ENCODE results near the gene APAF1. TPM values are rescaled to one million over a fixed set of nuclear protein-coding genes. Genes with fewer than 3 reads are reported as not detected.
A peak's percentile ranks its signal among the peaks of the same experiment; 100 is the strongest.

APAF1 gene
- total and polyA plus RNA-seq, 9 of the 15 experiments (the other 6 are each of a cell fraction or from before 2014, with no cell fraction given): 5.1 to 15.7 (median 9.9) TPM

DNA sequence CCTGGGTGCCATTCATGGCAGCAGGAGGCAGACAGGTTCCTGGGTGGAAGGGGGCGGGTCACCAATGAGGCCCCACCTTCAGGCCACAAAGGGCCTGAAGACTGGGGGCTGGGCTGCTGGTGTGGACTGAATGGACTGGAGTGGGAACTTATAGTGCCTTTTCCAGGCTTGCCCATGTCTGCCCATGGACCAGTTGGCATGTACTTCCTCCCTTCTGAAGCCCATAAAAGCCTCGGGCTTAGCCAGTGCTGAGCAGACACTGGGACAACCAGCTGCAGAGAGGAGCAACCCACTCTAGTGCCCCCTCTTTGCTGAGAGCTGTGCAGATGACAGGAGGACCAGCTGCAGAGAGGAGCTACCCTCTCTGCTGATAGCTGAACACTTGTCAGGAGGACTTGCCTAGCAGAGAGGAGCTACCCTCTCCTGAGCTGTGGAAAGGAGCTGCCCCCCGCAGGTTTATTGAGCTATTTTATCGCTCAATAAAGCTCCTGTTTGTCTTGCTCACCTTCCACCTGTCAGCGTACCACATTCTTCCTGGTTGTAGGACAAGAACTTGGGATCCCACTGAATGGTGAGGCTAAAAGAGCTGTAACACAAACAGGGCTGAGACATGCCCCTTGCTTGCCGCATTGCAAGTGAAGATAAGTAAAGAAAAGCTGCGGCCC is 34.0 kb downstream of the APAF1 start:
- no peak for FAIRE-seq
- no peak for TF ChIP-seq ZNF551 (CRISPR knock-in tag; IDR thresholded peaks at IDR 0.05)
- no peak for TF ChIP-seq PHF21A (IDR thresholded peaks at IDR 0.05; ENCODE audit: borderline replicate concordance, low read depth)
- TF ChIP-seq SAP30 (IDR thresholded peaks at IDR 0.05; ENCODE audit: borderline replicate concordance, insufficient read depth, low read depth, low read length, poor library complexity, severe bottlenecking): no peak
- in situ Hi-C loops (cut with MboI): no loop called here
- POLR2A ChIA-PET: interaction anchor here (1.1 kb wide), 1 partner anchor 43 kb away, joined by 3 read pairs; no protein-coding TSS in a partner anchor
- H3K9ac ChIP-seq (ENCODE audit: insufficient read depth in 1 of 2, low read depth in 2 of 2, low read length in 2 of 2): no peak overlapping the region
- no peak overlapping the region for H3K4me3 ChIP-seq
- no TSS peak for BruUV-seq (replicated peaks)
- H3K9me3 ChIP-seq (replicated peaks; ENCODE audit: control insufficient read depth, insufficient read depth, low read depth, low read length): no peaks in the 10 kb centered on the region
- no peaks in the 10 kb centered on the region for H3K79me2 ChIP-seq (ENCODE audit: control insufficient read depth, insufficient read depth, low read length)
- H4K20me1 ChIP-seq (replicated peaks; ENCODE audit: control insufficient read depth, insufficient read depth, low read length): no peaks in the 10 kb centered on the region
- peak; percentile 40 for ATAC-seq
- no peak overlapping the region for H3K4me2 ChIP-seq (ENCODE audit: insufficient read depth, low read length)
- no peak for DNase-seq (ENCODE audit: extremely low read depth in 1 of 4, low spot score in 3 of 4)
- peaks cover 17% of the 10 kb centered on the region for H3K36me3 ChIP-seq (ENCODE audit: control insufficient read depth, insufficient read depth, low read length)
- no peaks in the 10 kb centered on the region for H3K27me3 ChIP-seq (ENCODE audit: control insufficient read depth in 2 of 2, insufficient read depth in 2 of 2, low read length in 2 of 2)
- H2AFZ ChIP-seq (ENCODE audit: low read depth, low read length): no peak overlapping the region
- H3K27ac ChIP-seq (ENCODE audit: extremely low read depth, low read depth, low read length): no peak overlapping the region
- CTCF ChIA-PET (ENCODE audit: low intra/inter-chr PET ratio): no interaction called here
- WGBS (ENCODE audit: insufficient coverage, low coverage, missing lambda C conversion rate): 90% methylated on average over 5 of the region's 7 CpGs
- H3K4me1 ChIP-seq (replicated peaks in 1 of 2; ENCODE audit: control insufficient read depth in 2 of 2, insufficient read depth in 2 of 2, low read length in 2 of 2): peaks cover 0 to 7% of the 10 kb centered on the region in 2 experiments; a peak in 2 of 5 replicates
- no peaks in the 10 kb centered on the region for H3K9me1 ChIP-seq (ENCODE audit: control insufficient read depth, insufficient read depth, low read length)
- intact Hi-C loops (cut with micrococcal nuclease): no loop called here

GRCh38 chr12:98679611-98680005 is 34.5 kb downstream of the APAF1 start:
- no peak for FAIRE-seq
- Histone ChIP-seq H3K27me3 (ENCODE audit: control insufficient read depth in 2 of 2, insufficient read depth in 2 of 2, low read length in 2 of 2) (no peaks in the 10 kb centered on the region), H3K9ac (ENCODE audit: insufficient read depth in 1 of 2, low read depth in 2 of 2, low read length in 2 of 2) (no peak overlapping the region), H2AFZ (ENCODE audit: low read depth, low read length) (no peak overlapping the region), H3K27ac (ENCODE audit: extremely low read depth, low read depth, low read length) (no peak overlapping the region), H3K4me1 (replicated peaks in 1 of 2; ENCODE audit: control insufficient read depth in 2 of 2, insufficient read depth in 2 of 2, low read length in 2 of 2) (peaks cover 0 to 7% of the 10 kb centered on the region in 2 experiments; a peak in 2 of 5 replicates), H3K4me3 (no peak overlapping the region), H3K4me2 (ENCODE audit: insufficient read depth, low read length) (no peak overlapping the region), H4K20me1 (replicated peaks; ENCODE audit: control insufficient read depth, insufficient read depth, low read length) (no peaks in the 10 kb centered on the region), H3K9me1 (ENCODE audit: control insufficient read depth, insufficient read depth, low read length) (no peaks in the 10 kb centered on the region), H3K36me3 (ENCODE audit: control insufficient read depth, insufficient read depth, low read length) (peaks cover 19% of the 10 kb centered on the region), H3K9me3 (replicated peaks; ENCODE audit: control insufficient read depth, insufficient read depth, low read depth, low read length) (no peaks in the 10 kb centered on the region), H3K79me2 (ENCODE audit: control insufficient read depth, insufficient read depth, low read length) (no peaks in the 10 kb centered on the region)
- ChIA-PET CTCF (ENCODE audit: low intra/inter-chr PET ratio) (no interaction called here), POLR2A (interaction anchor here (0.5 to 1.1 kb wide), 2 partner anchors 43 to 263 kb away, joined by 3 read pairs; no protein-coding TSS in a partner anchor)
- no peak for DNase-seq (ENCODE audit: extremely low read depth in 1 of 4, low spot score in 3 of 4)
- intact Hi-C loops (cut with micrococcal nuclease) (no loop called here), in situ Hi-C loops (cut with MboI) (no loop called here)
- whole genome bisulfite sequencing (ENCODE audit: insufficient coverage, low coverage, missing lambda C conversion rate): 79% methylated on average over 14 of the region's 15 CpGs
- no TSS peak for BruUV-seq (replicated peaks)
- ATAC-seq: no peak; the same call in 2 of the 3 replicates
- TF ChIP-seq, protein P1, sequence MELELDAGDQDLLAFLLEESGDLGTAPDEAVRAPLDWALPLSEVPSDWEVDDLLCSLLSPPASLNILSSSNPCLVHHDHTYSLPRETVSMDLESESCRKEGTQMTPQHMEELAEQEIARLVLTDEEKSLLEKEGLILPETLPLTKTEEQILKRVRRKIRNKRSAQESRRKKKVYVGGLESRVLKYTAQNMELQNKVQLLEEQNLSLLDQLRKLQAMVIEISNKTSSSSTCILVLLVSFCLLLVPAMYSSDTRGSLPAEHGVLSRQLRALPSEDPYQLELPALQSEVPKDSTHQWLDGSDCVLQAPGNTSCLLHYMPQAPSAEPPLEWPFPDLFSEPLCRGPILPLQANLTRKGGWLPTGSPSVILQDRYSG (tag; conservative IDR thresholded peaks at IDR 0.05; ENCODE audit: low read depth): no peak
- no peak for TF ChIP-seq CBX8 (IDR thresholded peaks at IDR 0.05; ENCODE audit: borderline replicate concordance, extremely low read depth, low read depth, low read length, poor library complexity, severe bottlenecking)
- TF ChIP-seq MCM3 (IDR thresholded peaks at IDR 0.05): no peak
- TF ChIP-seq ZFPM2 (CRISPR knock-in tag; IDR thresholded peaks at IDR 0.05): no peak
- TF ChIP-seq ZNF3 (CRISPR knock-in tag; IDR thresholded peaks at IDR 0.05): no peak
- no peak for TF ChIP-seq TCF7L2 (IDR thresholded peaks at IDR 0.05; ENCODE audit: low read depth, low read length)
- TF ChIP-seq KDM4B (IDR thresholded peaks at IDR 0.05; ENCODE audit: borderline replicate concordance in 2 of 2, low read depth in 1 of 2): no peak
- TF ChIP-seq FOXA1 (IDR thresholded peaks at IDR 0.05; ENCODE audit: borderline replicate concordance): no peak
- no peak for TF ChIP-seq FOSL1 (tag; conservative IDR thresholded peaks at IDR 0.05)
- no peak for TF ChIP-seq ZNF780A (CRISPR knock-in tag; IDR thresholded peaks at IDR 0.05)
- no peak for TF ChIP-seq ZNF347 (CRISPR knock-in tag; IDR thresholded peaks at IDR 0.05; ENCODE audit: low read depth)
- no peak for TF ChIP-seq RCOR1 (IDR thresholded peaks at IDR 0.05; ENCODE audit: borderline replicate concordance in 1 of 2, low read depth in 2 of 2, low read length in 2 of 2)

Data from K562 (cell line).